Panc1 (cell line): ENCODE measurements around the gene SRC. TPM values are rescaled to one million over a fixed set of nuclear protein-coding genes. Genes with fewer than 3 reads are reported as not detected.

ENCODE experiments used
- ATAC-seq: fragments of 200-7000 bp; cut with Tn5 transposase; 2 replicates; pipeline ENCODE4 v1.9.1; 2020; ENCODE audit warnings: mild to moderate bottlenecking, moderate library complexity
- BruUV-seq: library from RNA; stranded (reverse); fragments of 400-500 nt; replicated peaks from 2 replicates; lab custom pipeline; 2021; lab: Mats Ljungman, UMichigan
- CTCF ChIA-PET: fragments of 300-600 bp; sonication (Branson Sonifier 250); formaldehyde crosslinking; loops from one replicate; lab custom pipeline; 2022; ENCODE audit warnings: antibody characterized with exemption; lab: Charles Lee
- POLR2A ChIA-PET: fragments of 300-600 bp; sonication (Branson Sonifier 250); formaldehyde crosslinking; loops from one replicate; lab custom pipeline; 2022; ENCODE audit warnings: antibody characterized with exemption; lab: Charles Lee
- DNase-seq: peaks from one replicate; pipeline ENCODE4 v3.0.0-alpha.2; 2010; ENCODE audit warnings: low read depth, low spot score
- H3K27ac ChIP-seq: 2 replicates; pipeline ENCODE4 v1.5.1; 2011; ENCODE audit warnings: mild to moderate bottlenecking, low read length, inconsistent platforms
- H3K27me3 ChIP-seq: fragments of 200-500 bp; sonication (Bioruptor generic); 2 replicates; pipeline ENCODE4 v1.6.0; 2014; ENCODE audit warnings: low read length, inconsistent platforms; ENCODE audit not compliant: control insufficient read depth, insufficient read depth
- H3K36me3 ChIP-seq: fragments of 200-500 bp; sonication (Bioruptor generic); 2 replicates; pipeline ENCODE4 v1.5.1; 2014; ENCODE audit warnings: inconsistent platforms, mild to moderate bottlenecking, low read length, moderate library complexity; ENCODE audit not compliant: control insufficient read depth, insufficient read depth
- H3K4me1 ChIP-seq: 2 replicates; pipeline ENCODE4 v1.5.1; 2011; ENCODE audit warnings: inconsistent platforms, mild to moderate bottlenecking, low read length, moderate library complexity; ENCODE audit not compliant: control insufficient read depth, insufficient read depth
- H3K4me3 ChIP-seq, 2 experiments: 2 replicates each; pipeline ENCODE4 v1.5.1; 2011 to 2012; ENCODE audit warnings: low read depth in 2 of 2, low read length in 2 of 2, mild to moderate bottlenecking in 2 of 2, inconsistent platforms in 1 of 2, moderate library complexity in 1 of 2
- H3K9me3 ChIP-seq: fragments of 200-500 bp; sonication (Bioruptor generic); 2 replicates; pipeline ENCODE4 v1.5.1; 2014; ENCODE audit warnings: low read depth, mild to moderate bottlenecking, inconsistent platforms, low read length, moderate library complexity; ENCODE audit not compliant: control insufficient read depth, insufficient read depth
- CTCF ChIP-seq: fragments of 450-650 bp; IDR thresholded peaks from 2 replicates; pipeline ENCODE4 v1.5.1; 2017; ENCODE audit warnings: mild to moderate bottlenecking
- POLR2AphosphoS5 ChIP-seq: IDR thresholded peaks from 2 replicates; pipeline ENCODE4 v1.6.1; 2012; ENCODE audit warnings: mild to moderate bottlenecking, low read depth, low read length, moderate library complexity
- REST ChIP-seq, 2 experiments: IDR thresholded peaks; 2 replicates each; pipeline ENCODE4 v1.6.1; 2011 to 2012; ENCODE audit warnings: low read depth in 2 of 2, control low read depth in 1 of 2, low read length in 1 of 2, mild to moderate bottlenecking in 1 of 2, moderate library complexity in 1 of 2; ENCODE audit not compliant: insufficient read depth in 1 of 2
- SIN3A ChIP-seq: IDR thresholded peaks from 2 replicates; pipeline ENCODE4 v1.6.1; 2012; ENCODE audit warnings: low read depth, mild to moderate bottlenecking, low read length, moderate library complexity, borderline replicate concordance; ENCODE audit not compliant: insufficient read depth
- TCF7L2 ChIP-seq: IDR thresholded peaks from 2 replicates; pipeline ENCODE4 v1.6.1; 2011; ENCODE audit warnings: mild to moderate bottlenecking, low read depth, low read length, inconsistent platforms
- in situ Hi-C: cut with HindIII; loops from 2 replicates; pipeline ENCODE4 v1.10.0; 2016; ENCODE audit warnings: low sequenced_read_pairs, low pct_unique_long_range_greater_than_20kb
- intact Hi-C: fragments of 100-400 bp; cut with micrococcal nuclease; formaldehyde crosslinking; loops from one replicate; pipeline ENCODE4 v1.10.0; 2022; ENCODE audit not compliant: unreplicated experiment
- total RNA-seq: library from RNA; stranded (reverse); gene quantifications from one replicate; pipeline ENCODE4 v1.2.1, GENCODE V29; 2021; ENCODE audit not compliant: unreplicated experiment

SRC gene
- total RNA-seq, 1 experiment from 2014 or later, result 24.9 TPM

- POLR2A ChIA-PET, result no interaction called here
- no peak overlapping the region for H3K4me3 ChIP-seq
- intact Hi-C loops (no loop called here), in situ Hi-C loops (no loop called here)
- ATAC-seq, result no peak
- no peak overlapping the region; the same call in 1 of the 2 replicates for H3K27ac ChIP-seq
- no TSS peak for BruUV-seq
- no peak for TF ChIP-seq POLR2AphosphoS5
- no peak for TF ChIP-seq REST (IDR thresholded peaks at IDR 0.05; ENCODE audit: insufficient read depth in 1 of 2, low read depth in 2 of 2, low read length in 1 of 2)
- TF ChIP-seq CTCF, result no peak
- TF ChIP-seq SIN3A, result no peak
- TF ChIP-seq TCF7L2, result no peak
- H3K36me3 ChIP-seq, result no peaks in the 10 kb centered on the region
- CTCF ChIA-PET, result no interaction called here
- no peak for DNase-seq
- H3K4me1 ChIP-seq, result peaks cover 18% of the 10 kb centered on the region
- H3K9me3 ChIP-seq, result no peaks in the 10 kb centered on the region
- H3K27me3 ChIP-seq, result no peaks in the 10 kb centered on the region
Observed at GRCh38 chr20:37378785-37379598, 33.1 kb downstream of the SRC start.

GRCh38 chr20:37379967-37380828 lies 34.3 kb downstream of the SRC start:
- peaks cover 18% of the 10 kb centered on the region for H3K4me1 ChIP-seq
- H3K27me3 ChIP-seq, result no peaks in the 10 kb centered on the region
- in situ Hi-C loops (no loop called here), intact Hi-C loops (loop anchor here (5.0 kb wide), 1 partner anchor 103 kb away; no protein-coding TSS in a partner anchor)
- ATAC-seq (peak; percentile 40), DNase-seq (no peak)
- H3K27ac ChIP-seq, result no peak overlapping the region
- H3K4me3 ChIP-seq, result no peak overlapping the region
- no peaks in the 10 kb centered on the region for H3K36me3 ChIP-seq
- H3K9me3 ChIP-seq, result no peaks in the 10 kb centered on the region
- no peak for TF ChIP-seq REST (IDR thresholded peaks at IDR 0.05; ENCODE audit: insufficient read depth in 1 of 2, low read depth in 2 of 2, low read length in 1 of 2)
- CTCF ChIA-PET, result no interaction called here
- POLR2A ChIA-PET, result no interaction called here
- BruUV-seq, result no TSS peak
